Ishikawa (cell line): ENCODE results near the gene DUS1L.

ENCODE experiments used
- CEBPB ChIP-seq: IDR thresholded peaks from 2 replicates; pipeline ENCODE4 v1.6.1; 2012
- CREB1 ChIP-seq: IDR thresholded peaks from 2 replicates; pipeline ENCODE4 v1.6.1; 2012; ENCODE audit warnings: low read depth
- EGR1 ChIP-seq: IDR thresholded peaks from 2 replicates; pipeline ENCODE4 v1.6.1; 2012
- EP300 ChIP-seq: IDR thresholded peaks from 2 replicates; pipeline ENCODE4 v1.6.1; 2012; ENCODE audit warnings: borderline replicate concordance
- FOXM1 ChIP-seq: IDR thresholded peaks from 2 replicates; pipeline ENCODE4 v1.6.1; 2012; ENCODE audit warnings: low read depth, borderline replicate concordance
- NFIC ChIP-seq: IDR thresholded peaks from 2 replicates; pipeline ENCODE4 v1.6.1; 2012
- RAD21 ChIP-seq: IDR thresholded peaks from 2 replicates; pipeline ENCODE4 v1.6.1; 2012; ENCODE audit warnings: low read depth
- REST ChIP-seq: IDR thresholded peaks from 2 replicates; pipeline ENCODE4 v1.6.1; 2012; ENCODE audit warnings: low read depth, mild to moderate bottlenecking
- TAF1 ChIP-seq: IDR thresholded peaks from 2 replicates; pipeline ENCODE4 v1.6.1; 2012; ENCODE audit warnings: low read depth, mild to moderate bottlenecking
- TCF12 ChIP-seq: IDR thresholded peaks from 2 replicates; pipeline ENCODE4 v1.6.1; 2012; ENCODE audit warnings: low read depth
- TEAD4 ChIP-seq: IDR thresholded peaks from 2 replicates; pipeline ENCODE4 v1.6.1; 2012
- USF1 ChIP-seq: IDR thresholded peaks from 2 replicates; pipeline ENCODE4 v1.6.1; 2012
- YY1 ChIP-seq: IDR thresholded peaks from 2 replicates; pipeline ENCODE4 v1.6.1; 2012; ENCODE audit warnings: low read depth
- ZBTB7A ChIP-seq: IDR thresholded peaks from 2 replicates; pipeline ENCODE4 v1.6.1; 2012; ENCODE audit warnings: low read depth
- TF ChIP-seq, protein P1 (sequence below): IDR thresholded peaks from 2 replicates; pipeline ENCODE4 v1.6.1; 2012

Gene DUS1L

GRCh38 chr17:82058230-82058854 is 7.3 kb downstream of the DUS1L start:
- TF ChIP-seq YY1: no peak
- no peak for TF ChIP-seq EP300
- TF ChIP-seq CREB1: no peak
- no peak for TF ChIP-seq EGR1
- no peak for TF ChIP-seq TEAD4
- TF ChIP-seq NFIC: no peak
- TF ChIP-seq USF1: no peak
- no peak for TF ChIP-seq FOXM1
- TF ChIP-seq REST: no peak
- TF ChIP-seq TCF12: no peak
- TF ChIP-seq, protein P1, sequence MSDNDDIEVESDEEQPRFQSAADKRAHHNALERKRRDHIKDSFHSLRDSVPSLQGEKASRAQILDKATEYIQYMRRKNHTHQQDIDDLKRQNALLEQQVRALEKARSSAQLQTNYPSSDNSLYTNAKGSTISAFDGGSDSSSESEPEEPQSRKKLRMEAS: no peak
- TF ChIP-seq CEBPB: no peak
- TF ChIP-seq TAF1: no peak
- no peak for TF ChIP-seq RAD21
- TF ChIP-seq ZBTB7A: no peak

- TF ChIP-seq YY1: no peak
- TF ChIP-seq CREB1: no peak
- TF ChIP-seq EP300: no peak
- no peak for TF ChIP-seq ZBTB7A
- no peak for TF ChIP-seq CEBPB
- no peak for TF ChIP-seq USF1
- no peak for TF ChIP-seq REST
- TF ChIP-seq EGR1: no peak
- TF ChIP-seq, protein P1: no peak
Measured at GRCh38 chr17:82056729-82057621, 8.6 kb downstream of the DUS1L start.

GRCh38 chr17:82055965-82056728 is 9.5 kb downstream of the DUS1L start:
- TF ChIP-seq FOXM1 (no peak), EGR1 (no peak), RAD21 (no peak), CREB1 (no peak)

DNA sequence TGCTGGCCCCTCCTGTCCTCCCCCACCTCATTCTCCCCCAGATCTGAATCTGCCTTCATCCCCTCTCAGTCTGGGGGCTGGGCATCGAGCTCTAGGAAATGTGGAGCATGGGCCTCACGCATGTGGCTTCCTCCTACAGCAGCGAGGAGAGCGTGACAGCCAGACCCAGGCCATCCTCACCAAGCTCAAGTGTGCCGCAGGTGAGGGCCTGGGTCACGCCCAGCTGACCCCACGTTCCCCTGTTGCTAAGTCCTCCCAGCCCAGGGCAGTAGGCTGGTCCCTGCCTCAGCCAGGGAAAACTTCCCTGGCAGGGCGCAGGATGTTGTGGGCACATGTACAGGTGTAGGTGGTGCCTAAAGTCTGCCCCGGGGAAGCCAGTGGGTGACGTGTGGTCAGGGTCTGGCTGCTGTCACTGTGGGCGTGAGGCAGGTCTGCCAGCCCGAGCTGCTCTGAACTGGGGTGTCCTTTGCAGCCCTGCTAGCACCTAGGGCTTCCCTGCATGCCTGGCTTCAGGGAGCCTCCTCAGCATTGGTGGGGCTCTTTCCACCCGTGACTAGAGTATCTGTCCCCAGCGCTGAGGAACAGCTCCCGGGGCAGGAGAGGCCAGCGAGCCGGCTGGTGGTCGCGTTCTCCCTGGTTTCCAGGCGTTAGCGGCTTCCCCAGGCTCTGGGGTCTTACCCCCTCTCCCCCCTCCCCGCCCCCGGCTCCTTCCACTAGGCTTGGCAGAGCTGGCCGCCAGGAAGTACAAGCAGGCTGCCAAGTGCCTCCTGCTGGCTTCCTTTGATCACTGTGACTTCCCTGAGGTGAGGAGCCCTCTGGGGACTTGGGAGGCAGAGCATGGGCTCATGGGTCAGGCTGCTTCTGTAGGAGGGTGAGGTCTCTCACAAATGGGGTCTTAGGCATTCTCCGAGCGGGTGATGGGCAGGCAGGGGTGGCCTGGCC is 10.3 kb downstream of the DUS1L start:
- TF ChIP-seq RAD21 (no peak), CEBPB (no peak), EP300 (no peak), TAF1 (no peak), TCF12 (no peak), CREB1 (no peak), FOXM1 (no peak), USF1 (no peak), YY1 (no peak), TEAD4 (no peak)
